ENCODE measurements around the gene WARS2. TPM values are rescaled to one million over a fixed set of nuclear protein-coding genes. Genes with fewer than 3 reads are reported as not detected.

WARS2 gene
- polyA plus RNA-seq, 2 of the 4 experiments (the other 2 are of a cell fraction) = 5.9 to 7.9 TPM

DNA sequence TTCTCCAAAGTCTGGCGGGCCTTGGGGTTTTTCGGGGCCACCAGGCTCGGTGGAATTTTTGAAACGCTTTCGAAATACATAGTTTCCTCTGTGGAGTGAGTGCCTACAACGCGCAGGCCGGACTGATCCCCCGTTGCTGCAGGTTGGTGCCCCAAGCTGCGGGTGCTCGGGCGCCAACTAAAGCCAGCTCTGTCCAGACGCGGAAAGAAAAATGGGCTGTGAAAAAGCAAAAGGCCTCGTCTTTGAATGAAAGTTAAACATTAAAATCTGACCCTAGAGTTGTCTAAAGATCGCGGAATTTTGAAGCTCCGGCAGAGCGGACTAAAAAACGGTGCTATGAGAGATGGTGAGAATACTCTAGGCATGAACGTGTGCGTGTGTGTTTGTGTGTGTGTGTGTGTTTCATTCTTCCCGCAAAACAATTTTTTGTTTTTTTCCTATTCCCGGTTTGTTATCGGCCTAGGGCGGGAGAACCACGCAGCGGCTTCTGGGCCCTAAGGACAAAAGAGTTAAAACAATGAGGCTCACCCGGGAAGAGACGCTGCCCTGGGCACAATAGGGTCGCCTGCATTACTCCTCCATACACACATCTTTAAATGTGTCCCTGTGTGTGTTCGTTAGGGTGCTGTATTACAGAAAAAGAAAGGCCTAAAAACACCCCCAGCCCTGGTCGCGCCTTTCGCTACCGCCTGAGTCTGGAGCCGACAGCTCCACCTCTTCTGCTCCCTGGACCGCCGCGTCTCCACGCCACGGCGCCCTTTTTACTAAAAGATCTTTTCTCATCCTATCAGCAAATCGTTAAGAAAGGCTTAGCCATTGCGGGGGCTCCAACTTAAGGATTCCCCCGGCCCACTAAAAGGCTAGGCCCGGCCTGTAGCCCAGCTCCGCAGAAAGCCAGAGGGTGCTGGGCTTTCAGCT is 155.5 kb downstream of the WARS2 start:
- no peak for ATAC-seq
- POLR2A ChIA-PET = no interaction called here
- 88% methylated on average over 43 of the region's 48 CpGs for WGBS (ENCODE audit: missing lambda C conversion rate)

GRCh38 chr1:118984086-118984721 is 156.2 kb downstream of the WARS2 start:
- DNase-seq (ENCODE audit: low read depth in 1 of 2, low spot score in 1 of 2) (no peak), ATAC-seq (no peak), FAIRE-seq (no peak)
- Histone ChIP-seq H3K4me2 (no peak overlapping the region), H3K4me1 (no peaks in the 10 kb centered on the region), H3K4me3 (no peak overlapping the region), H3K27ac (no peak overlapping the region), H3K9me3 (no peaks in the 10 kb centered on the region)
- WGBS (ENCODE audit: missing lambda C conversion rate) = 92% methylated on average over 34 of the region's 43 CpGs
- CTCF ChIA-PET = no interaction called here
- TF ChIP-seq PBX3 (IDR thresholded peaks at IDR 0.05) = no peak
- no peak for TF ChIP-seq NR3C1 (IDR thresholded peaks at IDR 0.05)
- POLR2A ChIA-PET = no interaction called here

More for the DNA sequence above, 155.5 kb downstream of the WARS2 start:
- no peak overlapping the region for H3K27ac ChIP-seq
- DNase-seq (ENCODE audit: low read depth in 1 of 2, low spot score in 1 of 2) = no peak
- CTCF ChIA-PET = no interaction called here
- H3K4me3 ChIP-seq = no peak overlapping the region
- no peaks in the 10 kb centered on the region for H3K9me3 ChIP-seq
- no peak overlapping the region for H3K4me2 ChIP-seq
- H3K4me1 ChIP-seq = no peaks in the 10 kb centered on the region
- no peak for FAIRE-seq
- TF ChIP-seq CEBPB (IDR thresholded peaks at IDR 0.05) (no peak), CHD4 (IDR thresholded peaks at IDR 0.05; ENCODE audit: borderline replicate concordance) (no peak), PHF8 (IDR thresholded peaks at IDR 0.05; ENCODE audit: borderline replicate concordance, low read depth) (no peak), ZNF302 (CRISPR knock-in tag; IDR thresholded peaks at IDR 0.05) (no peak)

- 88% methylated on average over 18 of the region's 22 CpGs for WGBS (ENCODE audit: missing lambda C conversion rate)
- H3K4me1 ChIP-seq = no peaks in the 10 kb centered on the region
- H3K4me3 ChIP-seq = no peak overlapping the region
- ATAC-seq (no peak), DNase-seq (ENCODE audit: low read depth in 1 of 2, low spot score in 1 of 2) (no peak), FAIRE-seq (no peak)
- no peaks in the 10 kb centered on the region for H3K9me3 ChIP-seq
- ChIA-PET CTCF (no interaction called here), POLR2A (no interaction called here)
- H3K4me2 ChIP-seq = no peak overlapping the region
- no peak overlapping the region for H3K27ac ChIP-seq
- TF ChIP-seq POLR2A (IDR thresholded peaks at IDR 0.05; ENCODE audit: low read length) (no peak), EP300 (IDR thresholded peaks at IDR 0.05) (no peak), E2F6 (IDR thresholded peaks at IDR 0.05; ENCODE audit: borderline replicate concordance, low read depth) (no peak), TP53 (CRISPR knock-in tag; IDR thresholded peaks at IDR 0.05) (no peak), PHF8 (IDR thresholded peaks at IDR 0.05; ENCODE audit: borderline replicate concordance, low read depth) (no peak), MAZ (IDR thresholded peaks at IDR 0.05; ENCODE audit: borderline replicate concordance, low read depth, low read length) (no peak), HOXA7 (CRISPR knock-in tag; IDR thresholded peaks at IDR 0.05) (no peak), REST (IDR thresholded peaks at IDR 0.05) (no peak), HOXB5 (CRISPR knock-in tag; IDR thresholded peaks at IDR 0.05) (no peak), SMC3 (IDR thresholded peaks at IDR 0.05) (no peak), CEBPB (IDR thresholded peaks at IDR 0.05) (no peak), HDAC2 (IDR thresholded peaks at IDR 0.05) (no peak), JUNB (IDR thresholded peaks at IDR 0.05) (no peak), ZC3H11A (IDR thresholded peaks at IDR 0.05) (no peak), PBX3 (IDR thresholded peaks at IDR 0.05) (no peak)
- TF ChIP-seq, protein P1, sequence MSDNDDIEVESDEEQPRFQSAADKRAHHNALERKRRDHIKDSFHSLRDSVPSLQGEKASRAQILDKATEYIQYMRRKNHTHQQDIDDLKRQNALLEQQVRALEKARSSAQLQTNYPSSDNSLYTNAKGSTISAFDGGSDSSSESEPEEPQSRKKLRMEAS (IDR thresholded peaks at IDR 0.05) = no peak
- TF ChIP-seq, protein P2, sequence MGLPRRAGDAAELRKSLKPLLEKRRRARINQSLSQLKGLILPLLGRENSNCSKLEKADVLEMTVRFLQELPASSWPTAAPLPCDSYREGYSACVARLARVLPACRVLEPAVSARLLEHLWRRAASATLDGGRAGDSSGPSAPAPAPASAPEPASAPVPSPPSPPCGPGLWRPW (IDR thresholded peaks at IDR 0.05) = no peak
- TF ChIP-seq, protein P3, sequence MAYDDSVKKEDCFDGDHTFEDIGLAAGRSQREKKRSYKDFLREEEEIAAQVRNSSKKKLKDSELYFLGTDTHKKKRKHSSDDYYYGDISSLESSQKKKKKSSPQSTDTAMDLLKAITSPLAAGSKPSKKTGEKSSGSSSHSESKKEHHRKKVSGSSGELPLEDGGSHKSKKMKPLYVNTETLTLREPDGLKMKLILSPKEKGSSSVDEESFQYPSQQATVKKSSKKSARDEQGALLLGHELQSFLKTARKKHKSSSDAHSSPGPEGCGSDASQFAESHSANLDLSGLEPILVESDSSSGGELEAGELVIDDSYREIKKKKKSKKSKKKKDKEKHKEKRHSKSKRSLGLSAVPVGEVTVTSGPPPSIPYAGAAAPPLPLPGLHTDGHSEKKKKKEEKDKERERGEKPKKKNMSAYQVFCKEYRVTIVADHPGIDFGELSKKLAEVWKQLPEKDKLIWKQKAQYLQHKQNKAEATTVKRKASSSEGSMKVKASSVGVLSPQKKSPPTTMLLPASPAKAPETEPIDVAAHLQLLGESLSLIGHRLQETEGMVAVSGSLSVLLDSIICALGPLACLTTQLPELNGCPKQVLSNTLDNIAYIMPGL (CRISPR knock-in tag; IDR thresholded peaks at IDR 0.05; ENCODE audit: borderline replicate concordance) = no peak
These were observed 156.9 kb downstream of the WARS2 start for GRCh38 chr1:118983558-118984041.
